HG02840 (cell line): ENCODE results near the gene GPATCH2L.
A peak's percentile ranks its signal among the peaks of the same experiment; 100 is the strongest.

Experiments used
- ATAC-seq: cut with Tn5 transposase; IDR thresholded peaks from one replicate; pipeline ENCODE4 v1.9.1; 2021; ENCODE audit warnings: mild to moderate bottlenecking, moderate library complexity, moderate number of reproducible peaks; ENCODE audit not compliant: unreplicated experiment, low FRiP score

The GPATCH2L gene

GRCh38 chr14:76151398-76152332, at the start of gene GPATCH2L:
Gene GPATCH2L (plus strand): TSS chr14:76151922. CDS start chr14:76154364, 2,442 bp downstream.
- peak; percentile 84 for ATAC-seq

- ATAC-seq = no peak
Observed at GRCh38 chr14:76104802-76105355, 46.8 kb upstream of the GPATCH2L start.

GRCh38 chr14:76106188-76106587, 45.5 kb upstream of the GPATCH2L start:
- no peak for ATAC-seq

- no peak for ATAC-seq
Observed at GRCh38 chr14:76109087-76109880, 42.4 kb upstream of the GPATCH2L start.

- no peak for ATAC-seq
Observed at GRCh38 chr14:76112889-76113624, 38.7 kb upstream of the GPATCH2L start.

- no peak for ATAC-seq
Observed at GRCh38 chr14:76113691-76114090, 38.0 kb upstream of the GPATCH2L start.

GRCh38 chr14:76115010-76115422, 36.7 kb upstream of the GPATCH2L start:
- no peak for ATAC-seq

GRCh38 chr14:76117789-76118484, 33.8 kb upstream of the GPATCH2L start:
- ATAC-seq = no peak

GRCh38 chr14:76118594-76118993, 33.1 kb upstream of the GPATCH2L start:
- no peak for ATAC-seq

GRCh38 chr14:76121089-76121748, 30.5 kb upstream of the GPATCH2L start:
- no peak for ATAC-seq

- no peak for ATAC-seq
Observed at GRCh38 chr14:76123426-76124225, 28.1 kb upstream of the GPATCH2L start.

GRCh38 chr14:76125511-76125910, 26.2 kb upstream of the GPATCH2L start:
- ATAC-seq = no peak

- no peak for ATAC-seq
Observed at GRCh38 chr14:76126076-76126475, 25.6 kb upstream of the GPATCH2L start.

- ATAC-seq = no peak
Observed at GRCh38 chr14:76129851-76130576, 21.7 kb upstream of the GPATCH2L start.

GRCh38 chr14:76131071-76131965, 20.4 kb upstream of the GPATCH2L start:
- ATAC-seq = no peak

- no peak for ATAC-seq
Observed at GRCh38 chr14:76133103-76133502, 18.6 kb upstream of the GPATCH2L start.

GRCh38 chr14:76134231-76134630, 17.5 kb upstream of the GPATCH2L start:
- ATAC-seq = no peak
